ENCODE measurements around the gene PHF2.

GRCh38 chr9:93624977-93625376, 48.6 kb downstream of the PHF2 start:
- no peak for TF ChIP-seq REST (IDR thresholded peaks at IDR 0.05; ENCODE audit: low read depth, low read length)
- no peak for TF ChIP-seq RFX5 (IDR thresholded peaks at IDR 0.05; ENCODE audit: low read length)

Data from SK-N-SH (cell line).